ENCODE data around the gene LTO1.

LTO1 gene

GRCh38 chr11:69620683-69621290 lies 54.4 kb downstream of the LTO1 start:
- H3K27ac ChIP-seq (ENCODE audit: low read depth, low read length), result no peak overlapping the region
- H3K9ac ChIP-seq (ENCODE audit: low read depth, low read length), result no peak overlapping the region
- H3K9me3 ChIP-seq (ENCODE audit: insufficient read depth, low read depth, low read length), result no peaks in the 10 kb centered on the region
- no peaks in the 10 kb centered on the region for H3K27me3 ChIP-seq (ENCODE audit: insufficient read depth, low read length)
- H3K4me1 ChIP-seq (ENCODE audit: insufficient read depth, low read length), result peaks cover 4% of the 10 kb centered on the region; the same call in 1 of the 2 replicates
- H3K36me3 ChIP-seq (ENCODE audit: insufficient read depth, low read length), result no peaks in the 10 kb centered on the region
- 90% methylated on average over 1 of the region's 2 CpGs for WGBS
- H3K4me3 ChIP-seq (ENCODE audit: low read length), result no peak overlapping the region

GRCh38 chr11:69618237-69618636 lies 56.9 kb downstream of the LTO1 start:
- Histone ChIP-seq H3K4me3 (ENCODE audit: low read length) (no peak overlapping the region), H3K9ac (ENCODE audit: low read depth, low read length) (no peak overlapping the region), H3K36me3 (ENCODE audit: insufficient read depth, low read length) (no peaks in the 10 kb centered on the region), H3K27me3 (ENCODE audit: insufficient read depth, low read length) (no peaks in the 10 kb centered on the region), H3K4me1 (ENCODE audit: insufficient read depth, low read length) (peaks cover 5% of the 10 kb centered on the region; the same call in 1 of the 2 replicates), H3K9me3 (ENCODE audit: insufficient read depth, low read depth, low read length) (no peaks in the 10 kb centered on the region), H3K27ac (ENCODE audit: low read depth, low read length) (no peak overlapping the region)
- WGBS, result 90% methylated on average over 8 of the region's 8 CpGs

- H3K4me3 ChIP-seq (ENCODE audit: low read length), result no peak overlapping the region
- H3K9me3 ChIP-seq (ENCODE audit: insufficient read depth, low read depth, low read length), result no peaks in the 10 kb centered on the region
- no peaks in the 10 kb centered on the region for H3K36me3 ChIP-seq (ENCODE audit: insufficient read depth, low read length)
- no peak overlapping the region for H3K27ac ChIP-seq (ENCODE audit: low read depth, low read length)
- H3K27me3 ChIP-seq (ENCODE audit: insufficient read depth, low read length), result no peaks in the 10 kb centered on the region
- H3K4me1 ChIP-seq (ENCODE audit: insufficient read depth, low read length), result peaks cover 5% of the 10 kb centered on the region; the same call in 1 of the 2 replicates
- no peak overlapping the region for H3K9ac ChIP-seq (ENCODE audit: low read depth, low read length)
- 92% methylated on average over 10 of the region's 10 CpGs for WGBS
Observed at GRCh38 chr11:69617682-69618081, 57.5 kb downstream of the LTO1 start.

GRCh38 chr11:69617220-69617619 lies 57.9 kb downstream of the LTO1 start:
- no peak overlapping the region for H3K27ac ChIP-seq (ENCODE audit: low read depth, low read length)
- no peak overlapping the region for H3K9ac ChIP-seq (ENCODE audit: low read depth, low read length)
- no peaks in the 10 kb centered on the region for H3K9me3 ChIP-seq (ENCODE audit: insufficient read depth, low read depth, low read length)
- peaks cover 5% of the 10 kb centered on the region; the same call in 1 of the 2 replicates for H3K4me1 ChIP-seq (ENCODE audit: insufficient read depth, low read length)
- H3K4me3 ChIP-seq (ENCODE audit: low read length), result no peak overlapping the region
- 88% methylated on average over 3 of the region's 4 CpGs for WGBS
- H3K27me3 ChIP-seq (ENCODE audit: insufficient read depth, low read length), result no peaks in the 10 kb centered on the region
- H3K36me3 ChIP-seq (ENCODE audit: insufficient read depth, low read length), result no peaks in the 10 kb centered on the region
